B cell (primary cell): Measurements from ENCODE around the gene CMYA5. TPM values are rescaled to one million over a fixed set of nuclear protein-coding genes. Genes with fewer than 3 reads are reported as not detected.
"Not testable (repeated sequence)": the region's sequence is repeated elsewhere in the genome, so short reads cannot be mapped to it uniquely, and the experiment has no call there.

ENCODE experiments used
- ATAC-seq: fragments of 200-7000 bp; cut with Tn5 transposase; one replicate; pipeline ENCODE4 v1.10.0; 2021; ENCODE audit warnings: low read depth, mild to moderate bottlenecking, moderate number of reproducible peaks, moderate library complexity
- CTCF ChIA-PET: fragments of 350-600 bp; sonication (Branson Sonifier 250); formaldehyde crosslinking; loops from one replicate; lab custom pipeline; 2021; ENCODE audit warnings: antibody characterized with exemption, inconsistent platforms; lab: Charles Lee
- POLR2A ChIA-PET: fragments of 350-600 bp; sonication (Branson Sonifier 250); formaldehyde crosslinking; loops from one replicate; lab custom pipeline; 2021; ENCODE audit warnings: antibody characterized with exemption; lab: Charles Lee
- DNase-seq: peaks from one replicate; pipeline ENCODE4 v3.0.0; 2013
- H2AFZ ChIP-seq: 2 replicates; pipeline ENCODE4 v1.6.1; 2012; ENCODE audit warnings: mild to moderate bottlenecking, low read depth, low read length; ENCODE audit not compliant: insufficient read depth, poor library complexity, severe bottlenecking
- H3K27ac ChIP-seq, 2 donors: 1 replicate in 1 of 2; 2 replicates in 1 of 2; pipeline ENCODE4 v1.5.1; 2012 to 2013; ENCODE audit warnings: low read length in 2 of 2, mild to moderate bottlenecking in 2 of 2, moderate library complexity in 1 of 2
- H3K27me3 ChIP-seq, 4 experiments: fragments of 200-600 bp in 1 of 4; sonication (generic) in 1 of 4; replicated peaks in 1 of 4; 1 replicate in 2 of 4; 2 replicates in 2 of 4; pipeline versions ENCODE4 v1.6.1 to v1.7.0; 2013 to 2016; ENCODE audit warnings: low read length in 3 of 4, mild to moderate bottlenecking in 2 of 4, mixed read lengths in 1 of 4, moderate library complexity in 1 of 4; ENCODE audit not compliant: insufficient read depth in 4 of 4, control insufficient read depth in 3 of 4; ENCODE audit errors: control extremely low read depth in 1 of 4
- H3K36me3 ChIP-seq, 2 experiments: replicated peaks in 1 of 2; 1 replicate in 1 of 2; 2 replicates in 1 of 2; pipeline versions ENCODE4 v1.6.1 to v1.7.1; 2013; ENCODE audit warnings: low read length in 1 of 2; ENCODE audit not compliant: insufficient read depth in 2 of 2, control insufficient read depth in 1 of 2; ENCODE audit errors: control extremely low read depth in 1 of 2, extremely low read depth in 1 of 2
- H3K4me1 ChIP-seq, 2 donors: fragments of 200-600 bp in 1 of 2; sonication (generic) in 1 of 2; 1 replicate in 1 of 2; 2 replicates in 1 of 2; pipeline versions ENCODE4 v1.5.1 to v1.6.1; 2013 to 2017; ENCODE audit warnings: low read length in 2 of 2; ENCODE audit not compliant: control insufficient read depth in 2 of 2, insufficient read depth in 2 of 2
- H3K4me2 ChIP-seq: replicated peaks from 2 replicates; pipeline ENCODE3; 2012; ENCODE audit warnings: mild to moderate bottlenecking, low read depth, low read length; ENCODE audit not compliant: poor library complexity, severe bottlenecking
- H3K4me3 ChIP-seq, 5 experiments: fragments of 200-600 bp in 1 of 5; sonication (generic) in 1 of 5; 1 replicate in 3 of 5; 2 replicates in 2 of 5; pipeline versions ENCODE4 v1.5.1 to v1.7.0; 2011 to 2016; ENCODE audit warnings: low read length in 4 of 5, mild to moderate bottlenecking in 4 of 5, low read depth in 2 of 5, control low read depth in 1 of 5, moderate library complexity in 1 of 5; ENCODE audit not compliant: insufficient read depth in 1 of 5; ENCODE audit errors: control extremely low read depth in 1 of 5, extremely low read depth in 1 of 5
- H3K79me2 ChIP-seq: fragments of 200-600 bp; sonication (generic); one replicate; pipeline ENCODE4 v1.6.0; 2016; ENCODE audit warnings: low read length; ENCODE audit not compliant: control insufficient read depth, insufficient read depth
- H3K9ac ChIP-seq: fragments of 200-600 bp; sonication (generic); 2 replicates; pipeline ENCODE4 v1.6.1; 2017; ENCODE audit warnings: mild to moderate bottlenecking, low read length, moderate library complexity
- H3K9me3 ChIP-seq, 3 donors: one replicate each; pipeline versions ENCODE4 v1.6.1 to v1.7.1; 2013; ENCODE audit warnings: low read length in 2 of 3; ENCODE audit not compliant: control insufficient read depth in 2 of 3, insufficient read depth in 1 of 3; ENCODE audit errors: control extremely low read depth in 1 of 3
- H4K20me1 ChIP-seq: 2 replicates; pipeline ENCODE4 v1.6.0; 2012; ENCODE audit warnings: mild to moderate bottlenecking, low read length; ENCODE audit not compliant: insufficient read depth, control insufficient read depth, poor library complexity, severe bottlenecking
- H3K27ac Mint-ChIP-seq: one replicate; pipeline ENCODE4 v1.8.0; 2021; ENCODE audit warnings: mixed read lengths
- H3K27me3 Mint-ChIP-seq: one replicate; pipeline ENCODE4 v1.8.0; 2021; ENCODE audit warnings: mixed read lengths
- H3K4me1 Mint-ChIP-seq: one replicate; pipeline ENCODE4 v1.8.0; 2021; ENCODE audit warnings: mixed read lengths
- H3K4me3 Mint-ChIP-seq: one replicate; pipeline ENCODE4 v1.8.0; 2021; ENCODE audit warnings: mixed read lengths
- H3K9me3 Mint-ChIP-seq: one replicate; pipeline ENCODE4 v1.8.0; 2022; ENCODE audit warnings: mixed read lengths; ENCODE audit not compliant: insufficient read depth
- CTCF ChIP-seq: fragments of 200-600 bp; IDR thresholded peaks from one replicate; pipeline ENCODE4 v1.8.0; 2022; ENCODE audit warnings: antibody characterized with exemption, mild to moderate bottlenecking
- EZH2 ChIP-seq: IDR thresholded peaks from 2 replicates; pipeline ENCODE4 v1.6.1; 2012; ENCODE audit warnings: borderline replicate concordance, low read depth, mild to moderate bottlenecking, moderate library complexity, low read length; ENCODE audit not compliant: insufficient read depth, poor library complexity, severe bottlenecking
- WGBS: methylation state at CpG from one replicate; pipeline ENCODE4 v1.1.5; 2013; ENCODE audit warnings: missing lambda C conversion rate; ENCODE audit not compliant: insufficient coverage; 5-methylcytosine and 5-hydroxymethylcytosine counted together
- intact Hi-C: fragments of 100-400 bp; cut with micrococcal nuclease; formaldehyde crosslinking; loops from one replicate; pipeline ENCODE4 v1.10.0; 2022
- polyA plus RNA-seq: library from polyadenylated mRNA; depleted of rRNA; stranded (reverse); fragments of >200 nt; gene quantifications from 2 replicates; pipeline ENCODE4 v1.2.3, GENCODE V29; 2012
- total RNA-seq, 2 donors: library from RNA; stranded (reverse); fragments of 120-200 nt in 1 of 2; gene quantifications; 1 replicate in 1 of 2; 2 replicates in 1 of 2; pipeline versions ENCODE4 v1.2.3 to v1.2.4, GENCODE V29; 2013 to 2022

The CMYA5 gene
- total and polyA plus RNA-seq, 2 donors (not counting 1 experiment from before 2014, with no cell fraction given), result 0.01 to 0.25 TPM

- CTCF ChIA-PET, result interaction anchor here (1.0 kb wide), 1 partner anchor 11 kb away, joined by 3 read pairs; no protein-coding TSS in a partner anchor
- H3K9me3 ChIP-seq, result peaks cover 0 to 8% (median 0%) of the 10 kb centered on the region in 3 donors
- peaks cover 14% of the 10 kb centered on the region for H3K27me3 Mint-ChIP-seq
Observed at GRCh38 chr5:79774855-79775237, 85.2 kb downstream of the CMYA5 start.

GRCh38 chr5:79784741-79785140 lies 95.1 kb downstream of the CMYA5 start:
- H3K9me3 ChIP-seq, H3K4me1 ChIP-seq, H3K4me3 ChIP-seq, H3K27ac ChIP-seq, intact Hi-C loops, H3K27me3 ChIP-seq, POLR2A ChIA-PET, H3K79me2 ChIP-seq, H3K4me3 Mint-ChIP-seq, ATAC-seq, DNase-seq, H3K27ac Mint-ChIP-seq, H4K20me1 ChIP-seq, H3K9me3 Mint-ChIP-seq, H3K4me2 ChIP-seq, CTCF ChIA-PET, H3K36me3 ChIP-seq, H3K4me1 Mint-ChIP-seq, H2AFZ ChIP-seq, H3K9ac ChIP-seq: not testable (repeated sequence)
- WGBS, result no CpG with 5 or more reads among the region's 14 CpGs
- H3K27me3 Mint-ChIP-seq, result peaks cover 11% of the 10 kb centered on the region

More at GRCh38 chr5:79774855-79775237, 85.2 kb downstream of the CMYA5 start:
- POLR2A ChIA-PET, result no interaction called here
- Histone ChIP-seq H3K4me1 (no peaks in the 10 kb centered on the region), H3K79me2 (no peaks in the 10 kb centered on the region), H3K27ac (no peak overlapping the region), H3K9ac (no peak overlapping the region), H4K20me1 (no peaks in the 10 kb centered on the region), H3K4me3 (no peak overlapping the region), H3K4me2 (no peak overlapping the region), H3K27me3 (peaks cover 0 to 2% (median 0%) of the 10 kb centered on the region in 4 experiments), H3K36me3 (no peaks in the 10 kb centered on the region), H2AFZ (no peak overlapping the region)
- H3K4me1 Mint-ChIP-seq, result no peaks in the 10 kb centered on the region
- intact Hi-C loops, result no loop called here
- DNase-seq (no peak), ATAC-seq (no peak)
- TF ChIP-seq EZH2 (no peak), CTCF (no peak)
- 71% methylated on average over 1 of the region's 4 CpGs for WGBS
- H3K27ac Mint-ChIP-seq, result no peak overlapping the region
- no peaks in the 10 kb centered on the region for H3K9me3 Mint-ChIP-seq
- no peak overlapping the region for H3K4me3 Mint-ChIP-seq
